GM23248 (cell line): Measurements from ENCODE around the gene ASXL1.
"Not testable (repeated sequence)": the region's sequence is repeated elsewhere in the genome, so short reads cannot be mapped to it uniquely, and the experiment has no call there.

Source experiments
- EZH2 ChIP-seq: fragments of 200-600 bp; sonication (generic); IDR thresholded peaks from 2 replicates; pipeline ENCODE4 v1.6.1; 2018; ENCODE audit warnings: antibody characterized with exemption, mild to moderate bottlenecking; ENCODE audit not compliant: insufficient read depth, poor library complexity, severe bottlenecking
- EZH2phosphoT487 ChIP-seq: fragments of 200-600 bp; sonication (generic); IDR thresholded peaks from 2 replicates; pipeline ENCODE4 v1.6.1; 2018; ENCODE audit warnings: antibody characterized with exemption, moderate library complexity, mild to moderate bottlenecking, low read depth; ENCODE audit not compliant: insufficient read depth

- TF ChIP-seq EZH2phosphoT487, EZH2: not testable (repeated sequence)
Observed at GRCh38 chr20:32465901-32466675, 108.0 kb downstream of the ASXL1 start.
